MM.1S (cell line): Measurements from ENCODE around the gene MST1R.

ENCODE experiments used
- DNase-seq: peaks from one replicate; pipeline ENCODE4 v3.0.0-alpha.2; 2015
- H2AFZ ChIP-seq: fragments of 300-600 bp; sonication (generic); 2 replicates; pipeline ENCODE4 v1.6.0; 2016; ENCODE audit warnings: antibody characterized with exemption, low read length
- H3F3A ChIP-seq: fragments of 300-600 bp; sonication (generic); 2 replicates; pipeline ENCODE4 v1.6.1; 2016; ENCODE audit warnings: mild to moderate bottlenecking, antibody characterized with exemption, low read length, moderate library complexity, mixed read lengths; ENCODE audit not compliant: insufficient read depth
- H3K27ac ChIP-seq: fragments of 300-600 bp; sonication (generic); 2 replicates; pipeline ENCODE4 v1.5.1; 2016; ENCODE audit warnings: mild to moderate bottlenecking, low read length
- H3K27me3 ChIP-seq: fragments of 300-600 bp; sonication (generic); replicated peaks from 2 replicates; pipeline ENCODE4 v1.6.0; 2016; ENCODE audit warnings: low read length; ENCODE audit not compliant: insufficient read depth
- H3K36me3 ChIP-seq: fragments of 300-600 bp; sonication (generic); replicated peaks from 2 replicates; pipeline ENCODE4 v1.6.1; 2016; ENCODE audit warnings: mild to moderate bottlenecking, low read length, mixed read lengths; ENCODE audit not compliant: insufficient read depth
- H3K4me1 ChIP-seq: fragments of 300-600 bp; sonication (generic); 2 replicates; pipeline ENCODE4 v1.6.1; 2016; ENCODE audit warnings: low read length, mixed read lengths
- H3K4me2 ChIP-seq: fragments of 300-600 bp; sonication (generic); 2 replicates; pipeline ENCODE4 v1.6.0; 2016; ENCODE audit warnings: low read depth, low read length
- H3K4me3 ChIP-seq: fragments of 300-600 bp; sonication (generic); 2 replicates; pipeline ENCODE4 v1.5.1; 2016; ENCODE audit warnings: low read length, mixed read lengths
- H3K79me2 ChIP-seq: fragments of 300-600 bp; sonication (generic); 2 replicates; pipeline ENCODE4 v1.6.1; 2016; ENCODE audit warnings: mixed run types, low read length, mixed read lengths
- H3K9ac ChIP-seq: fragments of 300-600 bp; sonication (generic); 2 replicates; pipeline ENCODE4 v1.6.1; 2016; ENCODE audit warnings: low read length, mixed read lengths
- H3K9me2 ChIP-seq: fragments of 300-600 bp; sonication (generic); replicated peaks from 2 replicates; pipeline ENCODE4 v1.6.1; 2016; ENCODE audit warnings: mild to moderate bottlenecking, low read length, mixed read lengths; ENCODE audit not compliant: insufficient read depth
- H3K9me3 ChIP-seq: fragments of 300-600 bp; sonication (generic); replicated peaks from 2 replicates; pipeline ENCODE4 v1.6.1; 2016; ENCODE audit warnings: mild to moderate bottlenecking, low read length, mixed read lengths; ENCODE audit not compliant: insufficient read depth
- H4K20me1 ChIP-seq: fragments of 300-600 bp; sonication (generic); 2 replicates; pipeline ENCODE4 v1.6.1; 2016; ENCODE audit warnings: mild to moderate bottlenecking, low read length, moderate library complexity, mixed read lengths; ENCODE audit not compliant: insufficient read depth
- EZH2 ChIP-seq: fragments of 300-600 bp; sonication (generic); optimal IDR thresholded peaks from 2 replicates; pipeline ENCODE3; 2017; ENCODE audit warnings: low read depth, mild to moderate bottlenecking, antibody characterized with exemption, low read length, mixed read lengths
- EZH2phosphoT487 ChIP-seq: fragments of 300-600 bp; sonication (generic); IDR thresholded peaks from 2 replicates; pipeline ENCODE4 v1.6.1; 2018; ENCODE audit warnings: antibody characterized with exemption, low read length
- TF ChIP-seq, protein P1 (sequence below): fragments of 300-600 bp; sonication (generic); IDR thresholded peaks from 2 replicates; pipeline ENCODE4 v1.5.1; 2016; ENCODE audit warnings: antibody characterized with exemption, low read length, mixed read lengths

Gene MST1R

DNA sequence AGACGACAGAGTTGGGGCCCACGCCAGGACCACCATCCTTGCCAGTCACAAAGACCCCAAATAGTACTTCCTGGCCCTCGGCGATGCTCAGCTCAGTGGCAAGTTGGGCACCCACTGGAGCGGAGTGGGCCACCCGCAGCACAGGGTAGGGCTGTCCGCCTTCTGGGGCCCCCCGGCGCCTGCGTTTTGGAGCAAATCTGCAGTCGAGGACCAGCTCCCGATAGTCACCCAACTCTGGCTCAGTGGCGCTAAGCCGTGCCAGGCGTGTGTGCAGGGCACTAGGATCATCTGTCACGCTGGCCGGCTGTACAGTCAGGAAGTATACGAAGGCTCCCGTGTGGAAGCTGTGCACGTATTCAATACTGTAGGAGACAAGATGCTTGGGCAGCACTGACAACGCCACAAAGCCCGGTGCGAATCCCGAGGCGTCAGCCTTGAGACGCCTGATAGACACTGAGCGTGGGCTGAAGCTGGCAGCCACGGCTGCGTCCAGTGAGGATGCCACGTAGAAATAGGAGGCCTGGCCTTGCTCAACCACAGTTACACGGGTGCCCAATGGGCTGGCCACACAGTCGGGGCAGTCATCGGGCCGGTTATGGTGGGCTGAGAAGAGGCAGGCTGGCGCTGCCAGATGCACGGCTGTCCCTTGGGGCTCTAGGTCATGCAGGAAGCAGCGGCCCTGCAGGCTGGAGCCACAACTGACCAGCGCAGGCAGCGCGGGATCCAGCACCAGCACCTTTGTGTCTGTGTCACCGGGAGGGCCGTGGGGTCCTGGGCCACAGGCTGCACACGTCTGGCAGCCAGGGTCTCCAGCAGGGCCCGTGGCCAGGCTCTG, 945 bp downstream of the MST1R start:
- Histone ChIP-seq H3K9me3 (no peaks in the 10 kb centered on the region), H3K27me3 (no peaks in the 10 kb centered on the region), H3K4me2 (no peak overlapping the region), H3K4me1 (peaks cover 26% of the 10 kb centered on the region), H3K9ac (no peak overlapping the region), H3F3A (no peaks in the 10 kb centered on the region), H3K27ac (no peak overlapping the region), H3K9me2 (no peaks in the 10 kb centered on the region), H2AFZ (no peak overlapping the region), H3K36me3 (no peaks in the 10 kb centered on the region), H3K4me3 (no peak overlapping the region), H3K79me2 (no peaks in the 10 kb centered on the region), H4K20me1 (no peaks in the 10 kb centered on the region)
- no peak for DNase-seq
- TF ChIP-seq EZH2 (no peak), EZH2phosphoT487 (no peak)
- TF ChIP-seq, protein P1, sequence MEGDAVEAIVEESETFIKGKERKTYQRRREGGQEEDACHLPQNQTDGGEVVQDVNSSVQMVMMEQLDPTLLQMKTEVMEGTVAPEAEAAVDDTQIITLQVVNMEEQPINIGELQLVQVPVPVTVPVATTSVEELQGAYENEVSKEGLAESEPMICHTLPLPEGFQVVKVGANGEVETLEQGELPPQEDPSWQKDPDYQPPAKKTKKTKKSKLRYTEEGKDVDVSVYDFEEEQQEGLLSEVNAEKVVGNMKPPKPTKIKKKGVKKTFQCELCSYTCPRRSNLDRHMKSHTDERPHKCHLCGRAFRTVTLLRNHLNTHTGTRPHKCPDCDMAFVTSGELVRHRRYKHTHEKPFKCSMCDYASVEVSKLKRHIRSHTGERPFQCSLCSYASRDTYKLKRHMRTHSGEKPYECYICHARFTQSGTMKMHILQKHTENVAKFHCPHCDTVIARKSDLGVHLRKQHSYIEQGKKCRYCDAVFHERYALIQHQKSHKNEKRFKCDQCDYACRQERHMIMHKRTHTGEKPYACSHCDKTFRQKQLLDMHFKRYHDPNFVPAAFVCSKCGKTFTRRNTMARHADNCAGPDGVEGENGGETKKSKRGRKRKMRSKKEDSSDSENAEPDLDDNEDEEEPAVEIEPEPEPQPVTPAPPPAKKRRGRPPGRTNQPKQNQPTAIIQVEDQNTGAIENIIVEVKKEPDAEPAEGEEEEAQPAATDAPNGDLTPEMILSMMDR, result no peak

DNA sequence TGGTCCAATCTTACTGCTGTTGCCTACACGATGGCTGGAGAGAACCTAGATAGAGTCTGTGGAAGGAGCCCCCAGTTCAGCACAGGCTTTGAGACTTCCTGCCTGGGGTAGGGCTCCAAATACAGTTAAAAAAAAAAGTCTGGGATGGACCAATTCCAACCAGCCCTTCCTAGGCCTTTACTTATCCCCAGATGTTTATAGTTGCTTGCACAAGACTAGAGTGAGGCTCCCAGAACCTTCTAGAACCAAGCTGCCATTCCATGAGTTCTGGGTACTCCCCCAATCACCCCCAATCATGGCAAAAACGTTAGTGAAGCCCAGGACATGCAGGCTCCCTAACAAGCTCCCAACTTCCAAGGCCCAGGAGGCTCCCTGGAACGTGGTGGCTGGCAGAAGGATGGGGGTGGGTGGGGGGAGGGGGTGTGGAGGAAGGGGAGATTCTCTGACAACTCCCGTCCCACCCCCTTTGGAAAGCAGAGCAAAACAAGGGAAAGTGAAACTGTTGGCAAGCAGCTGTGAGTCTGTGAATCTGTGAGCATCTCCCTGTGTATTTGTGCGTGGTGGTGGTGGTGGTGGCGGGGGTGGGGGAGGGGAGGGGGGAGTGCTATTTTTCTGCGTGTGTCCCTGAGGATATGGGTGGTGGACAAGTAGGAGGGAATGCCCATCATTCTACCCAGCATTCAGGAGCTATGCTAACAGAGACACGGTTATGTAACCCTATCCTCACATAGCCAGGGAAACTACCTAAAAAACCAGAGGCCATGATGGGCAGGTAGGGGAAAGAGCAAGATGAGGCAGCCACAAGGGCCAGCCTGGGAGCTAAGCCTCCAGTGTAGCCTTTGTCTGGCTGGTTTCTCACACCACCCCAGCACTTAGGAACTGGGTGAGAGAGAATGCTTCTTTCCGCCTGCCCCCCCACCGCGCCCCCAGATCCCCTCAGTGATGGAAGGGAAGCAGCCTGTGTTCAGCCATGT, 2.0 kb downstream of the MST1R start:
- H3K4me2 ChIP-seq, result no peak overlapping the region

DNA sequence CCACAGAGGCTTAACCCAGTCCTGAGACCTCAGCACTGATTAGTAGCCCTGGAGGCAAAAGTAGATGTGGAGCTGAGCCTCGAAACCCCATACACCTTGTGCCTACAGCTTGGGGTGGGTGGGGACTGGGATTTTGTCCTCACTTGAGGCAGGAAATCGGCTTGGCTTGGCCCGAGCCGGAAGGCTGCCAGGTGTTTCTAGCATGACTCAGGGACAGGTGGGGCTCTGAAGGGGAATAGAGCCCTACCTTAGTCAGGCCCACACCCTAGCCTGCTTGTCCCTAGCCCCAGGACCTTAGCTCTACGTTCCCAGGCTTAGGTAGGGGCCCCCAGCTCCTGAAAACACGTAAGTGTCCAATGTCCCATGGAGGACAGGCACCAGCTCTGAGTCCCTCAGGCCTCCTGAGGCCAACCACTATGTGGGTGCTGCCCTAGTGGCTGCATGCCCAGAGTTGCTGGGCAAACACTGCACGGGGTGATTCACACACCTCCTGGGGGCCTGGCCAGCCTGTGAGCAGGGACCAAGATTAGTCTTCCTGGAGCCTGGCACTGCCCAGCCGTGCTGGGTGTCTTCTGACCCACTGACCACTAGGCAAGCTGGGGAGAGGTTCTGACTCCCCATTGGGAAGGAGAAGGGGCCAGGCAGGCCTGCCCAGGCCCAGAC, 3.1 kb downstream of the MST1R start:
- no peaks in the 10 kb centered on the region for H3F3A ChIP-seq
- H3K79me2 ChIP-seq, result no peaks in the 10 kb centered on the region
- peak overlapping the region; percentile 22; the same call in 1 of the 2 replicates for H3K27ac ChIP-seq
- H3K9me3 ChIP-seq, result no peaks in the 10 kb centered on the region
- H3K9ac ChIP-seq, result no peak overlapping the region
- peak; percentile 39 for DNase-seq
- H3K4me1 ChIP-seq, result peaks cover 16% of the 10 kb centered on the region
- H2AFZ ChIP-seq, result 0 out of 2 replicates have a peak overlapping the region, but pooled peaks have one; percentile 11
- H3K36me3 ChIP-seq, result no peaks in the 10 kb centered on the region
- no peaks in the 10 kb centered on the region for H3K9me2 ChIP-seq
- H3K4me2 ChIP-seq, result peak overlapping the region; percentile 10; the same call in 1 of the 2 replicates
- H4K20me1 ChIP-seq, result no peaks in the 10 kb centered on the region
- H3K4me3 ChIP-seq, result no peak overlapping the region
- H3K27me3 ChIP-seq, result no peaks in the 10 kb centered on the region
- TF ChIP-seq, protein P1, result no peak
- TF ChIP-seq EZH2 (no peak), EZH2phosphoT487 (no peak)

More for the DNA sequence above, 2.0 kb downstream of the MST1R start:
- H3K27me3 ChIP-seq, result no peaks in the 10 kb centered on the region
- peaks cover 26% of the 10 kb centered on the region for H3K4me1 ChIP-seq
- no peak overlapping the region for H3K27ac ChIP-seq
- no peaks in the 10 kb centered on the region for H4K20me1 ChIP-seq
- H3K9ac ChIP-seq, result no peak overlapping the region
- no peak overlapping the region for H3K4me3 ChIP-seq
- no peaks in the 10 kb centered on the region for H3K36me3 ChIP-seq
- no peaks in the 10 kb centered on the region for H3K79me2 ChIP-seq
- no peaks in the 10 kb centered on the region for H3F3A ChIP-seq
- H2AFZ ChIP-seq, result no peak overlapping the region
- TF ChIP-seq EZH2phosphoT487, result no peak
- TF ChIP-seq, protein P1, result no peak
- no peak for TF ChIP-seq EZH2
- H3K9me3 ChIP-seq, result no peaks in the 10 kb centered on the region
- DNase-seq, result no peak
- no peaks in the 10 kb centered on the region for H3K9me2 ChIP-seq
